Measurements from ENCODE around the gene NR2F1-AS1. TPM values are rescaled to one million over a fixed set of nuclear protein-coding genes. Genes with fewer than 3 reads are reported as not detected.

NR2F1-AS1 gene
- total RNA-seq, 1 experiment from 2014 or later, result 1.5 TPM

GRCh38 chr5:93587597-93588351, 6.8 kb upstream of the NR2F1-AS1 start:
- ChIA-PET CTCF (interaction anchor here (0.9 to 2.5 kb wide), 8 partner anchors 9 to 213 kb away, joined by 3 to 8 read pairs (median 4); no protein-coding TSS in a partner anchor), POLR2A (interaction anchor here (0.8 to 0.9 kb wide), 2 partner anchors 11 to 20 kb away, joined by 3 to 7 read pairs; no protein-coding TSS in a partner anchor)
- no peak for TF ChIP-seq ZNF416 (CRISPR knock-in tag; IDR thresholded peaks at IDR 0.05)
- peak; percentile 61; the same call in 1 of the 2 replicates for TF ChIP-seq TP53 (CRISPR knock-in tag; IDR thresholded peaks at IDR 0.05)
- no peak for TF ChIP-seq MLX (CRISPR knock-in tag; IDR thresholded peaks at IDR 0.05)
- 0 out of 2 replicates have a peak, but pooled peaks have one; percentile 14 for TF ChIP-seq ZNF232 (CRISPR knock-in tag; IDR thresholded peaks at IDR 0.05)
- no peak for TF ChIP-seq STAT6 (CRISPR knock-in tag; conservative IDR thresholded peaks at IDR 0.05; ENCODE audit: low read depth)
- TF ChIP-seq ZNF121 (CRISPR knock-in tag; IDR thresholded peaks at IDR 0.05), result no peak
- TF ChIP-seq RORB (CRISPR knock-in tag; IDR thresholded peaks at IDR 0.05), result no peak
- TF ChIP-seq ATF2 (CRISPR knock-in tag; IDR thresholded peaks at IDR 0.05; ENCODE audit: borderline replicate concordance, low read depth), result peak; percentile 73; the same call in 1 of the 2 replicates
- peak; percentile 78 for TF ChIP-seq FOXP1 (CRISPR knock-in tag; IDR thresholded peaks at IDR 0.05; ENCODE audit: borderline replicate concordance)
- 0 out of 2 replicates have a peak, but pooled peaks have one; percentile 51 for TF ChIP-seq E2F4 (CRISPR knock-in tag; IDR thresholded peaks at IDR 0.05; ENCODE audit: borderline replicate concordance, low read depth)
- peak; percentile 72; the same call in 1 of the 2 replicates for TF ChIP-seq MAX (CRISPR knock-in tag; IDR thresholded peaks at IDR 0.05)
- peak; percentile 47; the same call in 1 of the 2 replicates for TF ChIP-seq MYBL2 (CRISPR knock-in tag; IDR thresholded peaks at IDR 0.05)
- TF ChIP-seq ARID4B (CRISPR knock-in tag; IDR thresholded peaks at IDR 0.05; ENCODE audit: borderline replicate concordance), result peak; percentile 55; the same call in 1 of the 2 replicates
- TF ChIP-seq USF1 (CRISPR knock-in tag; IDR thresholded peaks at IDR 0.05), result no peak
- peak; percentile 62; the same call in 1 of the 2 replicates for TF ChIP-seq NFE2L1 (CRISPR knock-in tag; IDR thresholded peaks at IDR 0.05)
- peak; percentile 45; the same call in 1 of the 2 replicates for TF ChIP-seq TEAD4 (CRISPR knock-in tag; IDR thresholded peaks at IDR 0.05)
- no peak for TF ChIP-seq IRF2 (CRISPR knock-in tag; IDR thresholded peaks at IDR 0.05; ENCODE audit: borderline replicate concordance, low read depth)
- 0 out of 2 replicates have a peak, but pooled peaks have one; percentile 71 for TF ChIP-seq ZBTB43 (CRISPR knock-in tag; IDR thresholded peaks at IDR 0.05)
- TF ChIP-seq JUN (CRISPR knock-in tag; IDR thresholded peaks at IDR 0.05), result no peak
- no peak for TF ChIP-seq SMAD3 (CRISPR knock-in tag; IDR thresholded peaks at IDR 0.05; ENCODE audit: borderline replicate concordance)
- peak; percentile 47 for DNase-seq (ENCODE audit: low spot score)
- Mint-ChIP-seq H3K27me3 (ENCODE audit: low read depth) (peaks cover 33% of the 10 kb centered on the region; the same call in 1 of the 2 replicates), H3K9me3 (no peaks in the 10 kb centered on the region), H3K4me1 (peaks cover 21% of the 10 kb centered on the region), H3K36me3 (peaks cover 8% of the 10 kb centered on the region), H3K4me3 (peak overlapping the region; percentile 54), H3K27ac (no peak overlapping the region)
- ATAC-seq, result peak; percentile 32
